Measurements from ENCODE around the gene MAGOH. TPM values are rescaled to one million over a fixed set of nuclear protein-coding genes. Genes with fewer than 3 reads are reported as not detected.

Gene MAGOH
- 141 TPM for polyA plus RNA-seq (2013, experiment 1 of 2)
- 139 TPM for polyA plus RNA-seq (2013, experiment 2 of 2)

DNA sequence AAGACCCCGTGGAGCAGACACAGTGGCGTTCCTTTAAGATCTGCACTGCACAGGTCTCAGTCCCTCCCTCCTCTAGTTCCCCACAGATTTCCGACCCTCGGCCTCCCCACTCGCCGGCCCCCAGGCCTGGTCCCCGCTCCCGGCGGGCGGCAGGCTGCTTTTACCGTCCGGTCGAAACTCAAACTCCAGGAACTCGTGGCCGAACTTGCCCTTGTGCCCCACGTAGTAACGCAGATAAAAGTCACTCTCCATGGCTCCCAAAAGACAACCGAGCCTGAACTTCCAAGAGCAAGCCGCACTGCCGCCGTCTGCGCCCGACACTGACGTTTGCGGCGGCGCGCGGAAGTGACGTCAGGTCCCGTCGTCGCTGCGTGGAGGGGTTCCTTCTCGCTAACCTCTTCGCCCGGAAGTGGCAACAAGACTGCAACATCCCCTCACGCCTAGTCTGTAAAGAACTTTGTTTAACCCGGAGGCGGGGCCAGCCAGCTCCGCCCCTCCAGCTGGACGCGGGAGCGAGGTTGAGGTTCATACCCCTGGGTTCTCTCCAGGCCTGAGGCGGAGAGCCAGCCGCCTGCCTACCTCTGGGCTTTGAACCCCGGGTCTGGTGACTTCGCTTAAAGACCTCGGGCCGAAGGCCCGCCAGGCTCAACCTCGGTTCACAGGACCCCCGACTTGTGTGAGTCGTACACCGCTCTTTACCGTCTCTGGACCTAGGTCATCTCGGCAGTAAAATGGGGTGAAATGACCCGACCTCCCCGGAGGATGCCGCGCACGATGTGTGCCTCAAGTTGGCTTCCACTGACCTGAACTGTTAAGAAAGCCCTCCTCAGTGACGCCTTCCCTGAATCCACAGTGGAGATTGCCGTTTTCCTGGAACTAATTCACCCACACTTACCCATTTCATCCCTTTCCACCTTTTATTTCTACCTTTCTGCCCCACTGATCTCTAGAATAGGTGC, at the start of gene MAGOH:
MAGOH (minus strand) TSS at position 322 of the 959 bp plus-strand sequence; CDS start at position 252, 70 bp downstream.
- H2BK5ac ChIP-seq (ENCODE audit: low read length): no peak within 1 kb of the TSS
- peak within 1 kb of the TSS; percentile 79 for H3K9ac ChIP-seq (ENCODE audit: low read depth, low read length, poor library complexity)
- H3K79me1 ChIP-seq (ENCODE audit: low read depth, low read length): peaks cover 4% of the 10 kb centered on the region
- H2AFZ ChIP-seq (ENCODE audit: low read length): peak within 1 kb of the TSS; percentile 92
- peak within 1 kb of the TSS; percentile 62 to 93 for H3K4me3 ChIP-seq (ENCODE audit: low read length in 2 of 2)
- H3K4me2 ChIP-seq (ENCODE audit: insufficient read depth, low read length, poor library complexity, severe bottlenecking): peak within 1 kb of the TSS; percentile 75
- no peak within 1 kb of the TSS for H3K4ac ChIP-seq (ENCODE audit: low read length)
- peaks cover 5 to 8% of the 10 kb centered on the region in 2 donors for H3K4me1 ChIP-seq (ENCODE audit: control insufficient read depth in 2 of 2, insufficient read depth in 1 of 2, low read depth in 1 of 2, low read length in 2 of 2)
- H2BK15ac ChIP-seq (ENCODE audit: low read length): no peak within 1 kb of the TSS
- no peaks in the 10 kb centered on the region for H3K9me3 ChIP-seq (replicated peaks in 1 of 2; ENCODE audit: control insufficient read depth in 2 of 2, insufficient read depth in 1 of 2, low read depth in 1 of 2, low read length in 2 of 2)
- no peak within 1 kb of the TSS for H3K14ac ChIP-seq (ENCODE audit: low read length)
- no peak within 1 kb of the TSS for H2BK12ac ChIP-seq (ENCODE audit: low read length)
- no peak within 1 kb of the TSS for H4K91ac ChIP-seq (ENCODE audit: low read depth, low read length, poor library complexity)
- H3K23ac ChIP-seq (ENCODE audit: low read depth, low read length, poor library complexity): peak within 1 kb of the TSS; percentile 98
- peak; percentile 90 for DNase-seq (ENCODE audit: low spot score)
- H3K36me3 ChIP-seq (replicated peaks in 1 of 2; ENCODE audit: control insufficient read depth in 2 of 2, insufficient read depth in 2 of 2, low read length in 2 of 2): peaks cover 8 to 30% of the 10 kb centered on the region in 2 donors
- H4K8ac ChIP-seq (ENCODE audit: low read depth, low read length): peak within 1 kb of the TSS; percentile 70
- no peak within 1 kb of the TSS for H2AK5ac ChIP-seq (ENCODE audit: low read depth, low read length)
- no CpG with 5 or more reads among the region's 64 CpGs for WGBS, 2 donors (ENCODE audit: extremely low coverage in 2 of 2, insufficient read length in 2 of 2, insufficient replicate concordance in 1 of 2)
- H2BK120ac ChIP-seq (ENCODE audit: low read depth, low read length): no peak within 1 kb of the TSS
- no peaks in the 10 kb centered on the region for H3K27me3 ChIP-seq (ENCODE audit: control insufficient read depth in 3 of 3, insufficient read depth in 3 of 3, low read depth in 1 of 3, low read length in 3 of 3)
- H3K18ac ChIP-seq (ENCODE audit: low read length): peak within 1 kb of the TSS; percentile 83
- H3K27ac ChIP-seq (replicated peaks; ENCODE audit: low read length): peak within 1 kb of the TSS; percentile 6

DNA sequence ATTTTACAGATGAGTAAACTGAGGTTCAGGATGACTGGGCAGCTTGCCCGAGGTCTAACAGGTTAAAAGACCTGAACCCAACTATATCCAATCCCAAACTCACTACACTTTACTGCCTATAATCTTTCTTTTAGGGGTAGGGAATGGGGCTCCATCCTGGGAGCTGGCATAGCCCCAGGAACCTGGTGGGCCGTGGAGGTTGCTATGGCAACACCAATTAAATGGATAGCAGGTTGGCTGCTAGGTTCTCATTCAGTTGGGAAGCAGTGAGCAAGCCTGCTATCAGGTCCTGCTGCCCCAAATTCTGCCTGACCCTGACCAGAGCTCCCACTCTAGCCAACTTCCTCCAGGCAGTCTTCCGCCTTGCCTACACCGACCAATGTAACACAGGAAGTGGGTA, 48.6 kb upstream of the MAGOH start:
- Histone ChIP-seq H2BK120ac (ENCODE audit: low read depth, low read length) (no peak overlapping the region), H3K14ac (ENCODE audit: low read length) (no peak overlapping the region), H3K4me1 (ENCODE audit: control insufficient read depth in 2 of 2, insufficient read depth in 1 of 2, low read depth in 1 of 2, low read length in 2 of 2) (peaks cover 25 to 30% of the 10 kb centered on the region in 2 donors), H2BK5ac (ENCODE audit: low read length) (no peak overlapping the region), H3K18ac (ENCODE audit: low read length) (peak overlapping the region; percentile 84), H4K8ac (ENCODE audit: low read depth, low read length) (no peak overlapping the region), H3K4me3 (ENCODE audit: low read length in 2 of 2) (no peak overlapping the region), H3K36me3 (replicated peaks in 1 of 2; ENCODE audit: control insufficient read depth in 2 of 2, insufficient read depth in 2 of 2, low read length in 2 of 2) (peaks cover 16 to 63% of the 10 kb centered on the region in 2 donors), H4K91ac (ENCODE audit: low read depth, low read length, poor library complexity) (no peak overlapping the region), H2BK15ac (ENCODE audit: low read length) (peak overlapping the region; percentile 17), H3K79me1 (ENCODE audit: low read depth, low read length) (no peaks in the 10 kb centered on the region), H2BK12ac (ENCODE audit: low read length) (no peak overlapping the region), H3K27ac (replicated peaks; ENCODE audit: low read length) (no peak overlapping the region), H3K4me2 (ENCODE audit: insufficient read depth, low read length, poor library complexity, severe bottlenecking) (no peak overlapping the region), H2AFZ (ENCODE audit: low read length) (no peak overlapping the region), H3K4ac (ENCODE audit: low read length) (no peak overlapping the region), H3K9ac (ENCODE audit: low read depth, low read length, poor library complexity) (no peak overlapping the region), H3K27me3 (ENCODE audit: control insufficient read depth in 3 of 3, insufficient read depth in 3 of 3, low read depth in 1 of 3, low read length in 3 of 3) (no peaks in the 10 kb centered on the region), H3K9me3 (replicated peaks in 1 of 2; ENCODE audit: control insufficient read depth in 2 of 2, insufficient read depth in 1 of 2, low read depth in 1 of 2, low read length in 2 of 2) (peaks cover 0 to 2% of the 10 kb centered on the region in 2 donors), H3K23ac (ENCODE audit: low read depth, low read length, poor library complexity) (no peak overlapping the region), H2AK5ac (ENCODE audit: low read depth, low read length) (peak overlapping the region; percentile 72)
- WGBS, 2 donors (ENCODE audit: extremely low coverage in 2 of 2, insufficient read length in 2 of 2, insufficient replicate concordance in 1 of 2): no CpG with 5 or more reads among the region's 4 CpGs
- peak; percentile 27 for DNase-seq (ENCODE audit: low spot score)

DNA sequence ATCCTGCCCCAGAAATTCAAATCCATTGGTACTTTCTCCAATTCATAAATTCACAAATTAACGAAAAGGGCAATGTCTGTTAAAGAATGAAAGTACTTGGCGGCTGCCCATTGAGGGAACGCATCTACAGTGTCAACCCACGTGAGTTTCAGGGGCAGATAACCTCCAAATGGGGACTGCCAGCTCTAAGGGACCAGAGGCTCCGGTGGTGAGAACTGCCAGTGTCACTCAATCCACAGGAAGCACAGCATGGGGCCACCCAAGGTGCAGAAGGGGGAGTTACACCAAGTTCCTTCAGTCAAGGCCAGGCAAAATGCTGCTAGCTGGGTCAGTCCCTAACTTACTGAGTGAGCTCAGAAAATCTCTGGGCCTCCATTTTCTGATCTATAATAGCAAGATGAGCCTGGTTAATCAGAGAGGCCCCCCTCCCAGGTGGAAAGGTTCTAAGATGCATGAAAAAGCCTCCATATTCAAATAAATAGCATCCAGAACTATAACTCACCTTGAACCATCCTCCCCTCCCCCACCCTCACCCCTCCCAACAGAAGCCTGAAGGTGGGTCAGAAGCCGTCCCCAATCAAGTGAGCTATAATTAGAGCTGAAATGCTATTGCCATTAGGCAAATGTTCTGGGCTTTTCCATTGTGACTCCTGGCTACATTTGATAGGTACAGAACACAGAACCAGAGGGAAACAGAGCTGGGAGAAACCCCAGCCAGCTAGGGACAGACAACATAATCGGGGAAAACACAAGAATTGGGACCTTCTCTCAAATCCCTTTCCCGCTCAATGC, 47.8 kb upstream of the MAGOH start:
- no peak overlapping the region for H3K27ac ChIP-seq (replicated peaks; ENCODE audit: low read length)
- no peak for DNase-seq (ENCODE audit: low spot score)

More for the DNA sequence above, 47.8 kb upstream of the MAGOH start:
- WGBS, 2 donors (ENCODE audit: extremely low coverage in 2 of 2, insufficient read length in 2 of 2, insufficient replicate concordance in 1 of 2): no CpG with 5 or more reads among the region's 8 CpGs
- H3K4me1 ChIP-seq (ENCODE audit: control insufficient read depth in 2 of 2, insufficient read depth in 1 of 2, low read depth in 1 of 2, low read length in 2 of 2): peaks cover 25 to 30% of the 10 kb centered on the region in 2 donors
- no peak overlapping the region for H3K18ac ChIP-seq (ENCODE audit: low read length)
- no peak overlapping the region for H3K14ac ChIP-seq (ENCODE audit: low read length)
- no peaks in the 10 kb centered on the region for H3K79me1 ChIP-seq (ENCODE audit: low read depth, low read length)
- H3K27me3 ChIP-seq (ENCODE audit: control insufficient read depth in 3 of 3, insufficient read depth in 3 of 3, low read depth in 1 of 3, low read length in 3 of 3): no peaks in the 10 kb centered on the region
- peaks cover 19 to 68% of the 10 kb centered on the region in 2 donors for H3K36me3 ChIP-seq (replicated peaks in 1 of 2; ENCODE audit: control insufficient read depth in 2 of 2, insufficient read depth in 2 of 2, low read length in 2 of 2)
- no peak overlapping the region for H2AK5ac ChIP-seq (ENCODE audit: low read depth, low read length)
- H3K4me2 ChIP-seq (ENCODE audit: insufficient read depth, low read length, poor library complexity, severe bottlenecking): no peak overlapping the region
- H2AFZ ChIP-seq (ENCODE audit: low read length): no peak overlapping the region
- no peak overlapping the region for H3K9ac ChIP-seq (ENCODE audit: low read depth, low read length, poor library complexity)
- H2BK15ac ChIP-seq (ENCODE audit: low read length): no peak overlapping the region
- H4K91ac ChIP-seq (ENCODE audit: low read depth, low read length, poor library complexity): no peak overlapping the region
- H3K4me3 ChIP-seq (ENCODE audit: low read length in 2 of 2): no peak overlapping the region
- H3K9me3 ChIP-seq (replicated peaks in 1 of 2; ENCODE audit: control insufficient read depth in 2 of 2, insufficient read depth in 1 of 2, low read depth in 1 of 2, low read length in 2 of 2): peaks cover 0 to 2% of the 10 kb centered on the region in 2 donors
- no peak overlapping the region for H3K4ac ChIP-seq (ENCODE audit: low read length)
- no peak overlapping the region for H2BK5ac ChIP-seq (ENCODE audit: low read length)
- no peak overlapping the region for H3K23ac ChIP-seq (ENCODE audit: low read depth, low read length, poor library complexity)
- no peak overlapping the region for H2BK120ac ChIP-seq (ENCODE audit: low read depth, low read length)
- H2BK12ac ChIP-seq (ENCODE audit: low read length): no peak overlapping the region
- no peak overlapping the region for H4K8ac ChIP-seq (ENCODE audit: low read depth, low read length)

Measured in neuronal stem cell (in vitro differentiated cells).